ENCODE results near the gene HPN.

HPN gene

DNA sequence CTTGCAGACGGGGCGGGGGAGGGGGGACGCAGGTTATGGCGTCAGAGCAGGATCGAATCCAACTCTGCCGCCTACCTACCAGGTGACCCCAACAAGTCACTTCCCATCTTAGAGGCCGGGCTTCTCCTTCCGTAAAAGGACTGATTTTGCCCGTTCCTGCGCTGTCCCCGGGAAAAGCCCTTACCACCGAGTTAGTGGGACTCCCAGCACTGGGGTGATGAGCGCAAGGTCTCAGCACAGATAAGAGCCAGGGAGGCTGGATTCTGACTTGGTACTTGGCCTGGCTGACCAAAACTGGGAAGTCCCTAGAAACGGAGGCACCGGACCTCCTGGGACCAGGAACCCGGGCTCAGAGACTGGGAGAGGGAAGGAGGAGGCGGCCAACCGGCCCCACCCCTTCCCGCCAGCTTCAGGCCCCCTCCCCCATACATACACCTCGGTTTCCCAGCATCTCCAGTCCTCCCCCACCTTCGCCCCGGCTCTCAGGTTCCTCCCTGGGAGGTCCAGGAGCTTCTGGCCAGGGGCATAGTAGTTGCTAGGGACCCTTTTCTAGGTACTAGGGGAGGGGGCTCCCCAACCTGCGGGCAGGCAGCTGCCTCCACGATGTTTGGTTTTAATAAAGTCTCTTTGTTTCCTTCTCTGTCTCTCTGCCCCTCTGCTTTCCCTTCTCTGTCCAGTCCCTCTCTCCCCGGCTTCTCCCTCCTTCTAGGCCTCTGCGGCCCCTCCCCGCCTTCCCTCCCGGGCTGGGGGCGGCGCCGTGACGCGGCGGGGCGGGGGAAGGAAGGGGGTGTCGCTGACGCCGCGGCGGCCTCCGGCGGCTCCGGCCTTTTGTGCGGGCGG lies 41.8 kb upstream of the HPN start, which contains the start of gene GRAMD1A (continued):
- TF ChIP-seq, protein P1, sequence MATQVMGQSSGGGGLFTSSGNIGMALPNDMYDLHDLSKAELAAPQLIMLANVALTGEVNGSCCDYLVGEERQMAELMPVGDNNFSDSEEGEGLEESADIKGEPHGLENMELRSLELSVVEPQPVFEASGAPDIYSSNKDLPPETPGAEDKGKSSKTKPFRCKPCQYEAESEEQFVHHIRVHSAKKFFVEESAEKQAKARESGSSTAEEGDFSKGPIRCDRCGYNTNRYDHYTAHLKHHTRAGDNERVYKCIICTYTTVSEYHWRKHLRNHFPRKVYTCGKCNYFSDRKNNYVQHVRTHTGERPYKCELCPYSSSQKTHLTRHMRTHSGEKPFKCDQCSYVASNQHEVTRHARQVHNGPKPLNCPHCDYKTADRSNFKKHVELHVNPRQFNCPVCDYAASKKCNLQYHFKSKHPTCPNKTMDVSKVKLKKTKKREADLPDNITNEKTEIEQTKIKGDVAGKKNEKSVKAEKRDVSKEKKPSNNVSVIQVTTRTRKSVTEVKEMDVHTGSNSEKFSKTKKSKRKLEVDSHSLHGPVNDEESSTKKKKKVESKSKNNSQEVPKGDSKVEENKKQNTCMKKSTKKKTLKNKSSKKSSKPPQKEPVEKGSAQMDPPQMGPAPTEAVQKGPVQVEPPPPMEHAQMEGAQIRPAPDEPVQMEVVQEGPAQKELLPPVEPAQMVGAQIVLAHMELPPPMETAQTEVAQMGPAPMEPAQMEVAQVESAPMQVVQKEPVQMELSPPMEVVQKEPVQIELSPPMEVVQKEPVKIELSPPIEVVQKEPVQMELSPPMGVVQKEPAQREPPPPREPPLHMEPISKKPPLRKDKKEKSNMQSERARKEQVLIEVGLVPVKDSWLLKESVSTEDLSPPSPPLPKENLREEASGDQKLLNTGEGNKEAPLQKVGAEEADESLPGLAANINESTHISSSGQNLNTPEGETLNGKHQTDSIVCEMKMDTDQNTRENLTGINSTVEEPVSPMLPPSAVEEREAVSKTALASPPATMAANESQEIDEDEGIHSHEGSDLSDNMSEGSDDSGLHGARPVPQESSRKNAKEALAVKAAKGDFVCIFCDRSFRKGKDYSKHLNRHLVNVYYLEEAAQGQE (tag by site-specific recombination; IDR thresholded peaks at IDR 0.05): peak; percentile 66
- TF ChIP-seq ZNF561 (tag by site-specific recombination; IDR thresholded peaks at IDR 0.05; ENCODE audit: borderline replicate concordance) (peak; percentile 88; the same call in 1 of the 2 replicates), ZNF248 (tag by site-specific recombination; IDR thresholded peaks at IDR 0.05) (no peak), ZNF37A (tag by site-specific recombination; IDR thresholded peaks at IDR 0.05) (no peak), ZNF843 (tag by site-specific recombination; IDR thresholded peaks at IDR 0.05) (peak; percentile 68; the same call in 1 of the 2 replicates), EGR2 (tag by site-specific recombination; IDR thresholded peaks at IDR 0.05; ENCODE audit: low read depth) (peak; percentile 79), SETDB1 (IDR thresholded peaks at IDR 0.05; ENCODE audit: insufficient read length, low read length) (no peak), ZNF302 (tag by site-specific recombination; IDR thresholded peaks at IDR 0.05; ENCODE audit: low read depth) (no peak), ZNF2 (tag by site-specific recombination; IDR thresholded peaks at IDR 0.05) (peak; percentile 87), ZFP41 (tag by site-specific recombination; IDR thresholded peaks at IDR 0.05; ENCODE audit: borderline replicate concordance) (no peak), ZBTB17 (tag by site-specific recombination; IDR thresholded peaks at IDR 0.05) (peak; percentile 68; the same call in 1 of the 2 replicates), GLIS2 (tag by site-specific recombination; IDR thresholded peaks at IDR 0.05) (peak; percentile 93), ZNF132 (tag by site-specific recombination; IDR thresholded peaks at IDR 0.05; ENCODE audit: borderline replicate concordance) (no peak), ZNF629 (tag by site-specific recombination; IDR thresholded peaks at IDR 0.05) (peak; percentile 78), ZNF184 (tag by site-specific recombination; IDR thresholded peaks at IDR 0.05) (no peak), ZNF558 (tag by site-specific recombination; IDR thresholded peaks at IDR 0.05) (0 out of 2 replicates have a peak, but pooled peaks have one; percentile 31), ZNF664 (tag by site-specific recombination; IDR thresholded peaks at IDR 0.05) (0 out of 2 replicates have a peak, but pooled peaks have one; percentile 21), ZSCAN30 (tag by site-specific recombination; IDR thresholded peaks at IDR 0.05) (no peak)
- TF ChIP-seq, protein P2, sequence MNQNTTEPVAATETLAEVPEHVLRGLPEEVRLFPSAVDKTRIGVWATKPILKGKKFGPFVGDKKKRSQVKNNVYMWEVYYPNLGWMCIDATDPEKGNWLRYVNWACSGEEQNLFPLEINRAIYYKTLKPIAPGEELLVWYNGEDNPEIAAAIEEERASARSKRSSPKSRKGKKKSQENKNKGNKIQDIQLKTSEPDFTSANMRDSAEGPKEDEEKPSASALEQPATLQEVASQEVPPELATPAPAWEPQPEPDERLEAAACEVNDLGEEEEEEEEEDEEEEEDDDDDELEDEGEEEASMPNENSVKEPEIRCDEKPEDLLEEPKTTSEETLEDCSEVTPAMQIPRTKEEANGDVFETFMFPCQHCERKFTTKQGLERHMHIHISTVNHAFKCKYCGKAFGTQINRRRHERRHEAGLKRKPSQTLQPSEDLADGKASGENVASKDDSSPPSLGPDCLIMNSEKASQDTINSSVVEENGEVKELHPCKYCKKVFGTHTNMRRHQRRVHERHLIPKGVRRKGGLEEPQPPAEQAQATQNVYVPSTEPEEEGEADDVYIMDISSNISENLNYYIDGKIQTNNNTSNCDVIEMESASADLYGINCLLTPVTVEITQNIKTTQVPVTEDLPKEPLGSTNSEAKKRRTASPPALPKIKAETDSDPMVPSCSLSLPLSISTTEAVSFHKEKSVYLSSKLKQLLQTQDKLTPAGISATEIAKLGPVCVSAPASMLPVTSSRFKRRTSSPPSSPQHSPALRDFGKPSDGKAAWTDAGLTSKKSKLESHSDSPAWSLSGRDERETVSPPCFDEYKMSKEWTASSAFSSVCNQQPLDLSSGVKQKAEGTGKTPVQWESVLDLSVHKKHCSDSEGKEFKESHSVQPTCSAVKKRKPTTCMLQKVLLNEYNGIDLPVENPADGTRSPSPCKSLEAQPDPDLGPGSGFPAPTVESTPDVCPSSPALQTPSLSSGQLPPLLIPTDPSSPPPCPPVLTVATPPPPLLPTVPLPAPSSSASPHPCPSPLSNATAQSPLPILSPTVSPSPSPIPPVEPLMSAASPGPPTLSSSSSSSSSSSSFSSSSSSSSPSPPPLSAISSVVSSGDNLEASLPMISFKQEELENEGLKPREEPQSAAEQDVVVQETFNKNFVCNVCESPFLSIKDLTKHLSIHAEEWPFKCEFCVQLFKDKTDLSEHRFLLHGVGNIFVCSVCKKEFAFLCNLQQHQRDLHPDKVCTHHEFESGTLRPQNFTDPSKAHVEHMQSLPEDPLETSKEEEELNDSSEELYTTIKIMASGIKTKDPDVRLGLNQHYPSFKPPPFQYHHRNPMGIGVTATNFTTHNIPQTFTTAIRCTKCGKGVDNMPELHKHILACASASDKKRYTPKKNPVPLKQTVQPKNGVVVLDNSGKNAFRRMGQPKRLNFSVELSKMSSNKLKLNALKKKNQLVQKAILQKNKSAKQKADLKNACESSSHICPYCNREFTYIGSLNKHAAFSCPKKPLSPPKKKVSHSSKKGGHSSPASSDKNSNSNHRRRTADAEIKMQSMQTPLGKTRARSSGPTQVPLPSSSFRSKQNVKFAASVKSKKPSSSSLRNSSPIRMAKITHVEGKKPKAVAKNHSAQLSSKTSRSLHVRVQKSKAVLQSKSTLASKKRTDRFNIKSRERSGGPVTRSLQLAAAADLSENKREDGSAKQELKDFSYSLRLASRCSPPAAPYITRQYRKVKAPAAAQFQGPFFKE (tag by site-specific recombination; IDR thresholded peaks at IDR 0.05; ENCODE audit: borderline replicate concordance): no peak
- TF ChIP-seq, protein P3, sequence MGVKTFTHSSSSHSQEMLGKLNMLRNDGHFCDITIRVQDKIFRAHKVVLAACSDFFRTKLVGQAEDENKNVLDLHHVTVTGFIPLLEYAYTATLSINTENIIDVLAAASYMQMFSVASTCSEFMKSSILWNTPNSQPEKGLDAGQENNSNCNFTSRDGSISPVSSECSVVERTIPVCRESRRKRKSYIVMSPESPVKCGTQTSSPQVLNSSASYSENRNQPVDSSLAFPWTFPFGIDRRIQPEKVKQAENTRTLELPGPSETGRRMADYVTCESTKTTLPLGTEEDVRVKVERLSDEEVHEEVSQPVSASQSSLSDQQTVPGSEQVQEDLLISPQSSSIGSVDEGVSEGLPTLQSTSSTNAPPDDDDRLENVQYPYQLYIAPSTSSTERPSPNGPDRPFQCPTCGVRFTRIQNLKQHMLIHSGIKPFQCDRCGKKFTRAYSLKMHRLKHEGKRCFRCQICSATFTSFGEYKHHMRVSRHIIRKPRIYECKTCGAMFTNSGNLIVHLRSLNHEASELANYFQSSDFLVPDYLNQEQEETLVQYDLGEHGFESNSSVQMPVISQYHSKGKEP (tag by site-specific recombination; IDR thresholded peaks at IDR 0.05): no peak
- TF ChIP-seq, protein P4, sequence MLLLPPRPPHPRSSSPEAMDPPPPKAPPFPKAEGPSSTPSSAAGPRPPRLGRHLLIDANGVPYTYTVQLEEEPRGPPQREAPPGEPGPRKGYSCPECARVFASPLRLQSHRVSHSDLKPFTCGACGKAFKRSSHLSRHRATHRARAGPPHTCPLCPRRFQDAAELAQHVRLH (tag by site-specific recombination; IDR thresholded peaks at IDR 0.05): peak; percentile 79
- TF ChIP-seq, protein P5, sequence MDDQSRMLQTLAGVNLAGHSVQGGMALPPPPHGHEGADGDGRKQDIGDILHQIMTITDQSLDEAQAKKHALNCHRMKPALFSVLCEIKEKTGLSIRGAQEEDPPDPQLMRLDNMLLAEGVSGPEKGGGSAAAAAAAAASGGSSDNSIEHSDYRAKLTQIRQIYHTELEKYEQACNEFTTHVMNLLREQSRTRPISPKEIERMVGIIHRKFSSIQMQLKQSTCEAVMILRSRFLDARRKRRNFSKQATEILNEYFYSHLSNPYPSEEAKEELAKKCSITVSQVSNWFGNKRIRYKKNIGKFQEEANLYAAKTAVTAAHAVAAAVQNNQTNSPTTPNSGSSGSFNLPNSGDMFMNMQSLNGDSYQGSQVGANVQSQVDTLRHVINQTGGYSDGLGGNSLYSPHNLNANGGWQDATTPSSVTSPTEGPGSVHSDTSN (CRISPR knock-in tag; IDR thresholded peaks at IDR 0.05): no peak
- TF ChIP-seq, protein P6, sequence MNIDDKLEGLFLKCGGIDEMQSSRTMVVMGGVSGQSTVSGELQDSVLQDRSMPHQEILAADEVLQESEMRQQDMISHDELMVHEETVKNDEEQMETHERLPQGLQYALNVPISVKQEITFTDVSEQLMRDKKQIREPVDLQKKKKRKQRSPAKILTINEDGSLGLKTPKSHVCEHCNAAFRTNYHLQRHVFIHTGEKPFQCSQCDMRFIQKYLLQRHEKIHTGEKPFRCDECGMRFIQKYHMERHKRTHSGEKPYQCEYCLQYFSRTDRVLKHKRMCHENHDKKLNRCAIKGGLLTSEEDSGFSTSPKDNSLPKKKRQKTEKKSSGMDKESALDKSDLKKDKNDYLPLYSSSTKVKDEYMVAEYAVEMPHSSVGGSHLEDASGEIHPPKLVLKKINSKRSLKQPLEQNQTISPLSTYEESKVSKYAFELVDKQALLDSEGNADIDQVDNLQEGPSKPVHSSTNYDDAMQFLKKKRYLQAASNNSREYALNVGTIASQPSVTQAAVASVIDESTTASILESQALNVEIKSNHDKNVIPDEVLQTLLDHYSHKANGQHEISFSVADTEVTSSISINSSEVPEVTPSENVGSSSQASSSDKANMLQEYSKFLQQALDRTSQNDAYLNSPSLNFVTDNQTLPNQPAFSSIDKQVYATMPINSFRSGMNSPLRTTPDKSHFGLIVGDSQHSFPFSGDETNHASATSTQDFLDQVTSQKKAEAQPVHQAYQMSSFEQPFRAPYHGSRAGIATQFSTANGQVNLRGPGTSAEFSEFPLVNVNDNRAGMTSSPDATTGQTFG (tag by site-specific recombination; IDR thresholded peaks at IDR 0.05; ENCODE audit: borderline replicate concordance): no peak
